Measurements from ENCODE around the gene FOXM1.

FOXM1 gene

GRCh38 chr12:2912216-2912575 lies 35.2 kb upstream of the FOXM1 start:
- Histone ChIP-seq H3K9me3 (replicated peaks; ENCODE audit: insufficient read depth, low read length) (no peaks in the 10 kb centered on the region), H3K4me3 (ENCODE audit: low read length) (no peak overlapping the region), H4K20me1 (ENCODE audit: insufficient read depth, low read length) (no peaks in the 10 kb centered on the region), H3K79me2 (ENCODE audit: low read length) (no peaks in the 10 kb centered on the region), H3K36me3 (replicated peaks; ENCODE audit: insufficient read depth, low read length) (no peaks in the 10 kb centered on the region), H3K4me1 (ENCODE audit: low read length) (no peaks in the 10 kb centered on the region), H3K9ac (ENCODE audit: low read length) (no peak overlapping the region), H3K4me2 (ENCODE audit: low read depth, low read length) (no peak overlapping the region), H3K9me2 (replicated peaks; ENCODE audit: insufficient read depth, low read length) (no peaks in the 10 kb centered on the region), H3K27ac (ENCODE audit: low read length) (no peak overlapping the region), H3F3A (ENCODE audit: insufficient read depth, low read length) (no peaks in the 10 kb centered on the region), H3K27me3 (replicated peaks; ENCODE audit: insufficient read depth, low read length) (no peaks in the 10 kb centered on the region), H2AFZ (ENCODE audit: low read length) (no peak overlapping the region)
- TF ChIP-seq EZH2phosphoT487 (IDR thresholded peaks at IDR 0.05; ENCODE audit: low read length) (no peak), EZH2 (optimal IDR thresholded peaks at IDR 0.05; ENCODE audit: low read depth, low read length) (no peak), CTCF (IDR thresholded peaks at IDR 0.05; ENCODE audit: low read length) (no peak)
- no peak for DNase-seq

- H3K9me3 ChIP-seq (replicated peaks; ENCODE audit: insufficient read depth, low read length) = no peaks in the 10 kb centered on the region
- H3K27ac ChIP-seq (ENCODE audit: low read length) = no peak overlapping the region
- no peaks in the 10 kb centered on the region for H3K36me3 ChIP-seq (replicated peaks; ENCODE audit: insufficient read depth, low read length)
- no peak for DNase-seq
- H3K9ac ChIP-seq (ENCODE audit: low read length) = no peak overlapping the region
- no peaks in the 10 kb centered on the region for H3K27me3 ChIP-seq (replicated peaks; ENCODE audit: insufficient read depth, low read length)
- TF ChIP-seq EZH2phosphoT487 (IDR thresholded peaks at IDR 0.05; ENCODE audit: low read length) (no peak), CTCF (IDR thresholded peaks at IDR 0.05; ENCODE audit: low read length) (no peak)
- H3F3A ChIP-seq (ENCODE audit: insufficient read depth, low read length) = no peaks in the 10 kb centered on the region
- no peak overlapping the region for H3K4me2 ChIP-seq (ENCODE audit: low read depth, low read length)
- H3K4me1 ChIP-seq (ENCODE audit: low read length) = no peaks in the 10 kb centered on the region
- no peak overlapping the region for H3K4me3 ChIP-seq (ENCODE audit: low read length)
- H3K79me2 ChIP-seq (ENCODE audit: low read length) = no peaks in the 10 kb centered on the region
- H4K20me1 ChIP-seq (ENCODE audit: insufficient read depth, low read length) = no peaks in the 10 kb centered on the region
- no peak overlapping the region for H2AFZ ChIP-seq (ENCODE audit: low read length)
- H3K9me2 ChIP-seq (replicated peaks; ENCODE audit: insufficient read depth, low read length) = no peaks in the 10 kb centered on the region
Measured at GRCh38 chr12:2904260-2904659, 27.3 kb upstream of the FOXM1 start.

GRCh38 chr12:2902272-2902880 lies 25.4 kb upstream of the FOXM1 start:
- Histone ChIP-seq H3K79me2 (ENCODE audit: low read length) (no peaks in the 10 kb centered on the region), H3K4me2 (ENCODE audit: low read depth, low read length) (no peak overlapping the region), H4K20me1 (ENCODE audit: insufficient read depth, low read length) (no peaks in the 10 kb centered on the region), H3K9me3 (replicated peaks; ENCODE audit: insufficient read depth, low read length) (no peaks in the 10 kb centered on the region), H3K27ac (ENCODE audit: low read length) (no peak overlapping the region), H3K9ac (ENCODE audit: low read length) (no peak overlapping the region), H3K4me1 (ENCODE audit: low read length) (no peaks in the 10 kb centered on the region), H3K27me3 (replicated peaks; ENCODE audit: insufficient read depth, low read length) (no peaks in the 10 kb centered on the region), H2AFZ (ENCODE audit: low read length) (no peak overlapping the region), H3K4me3 (ENCODE audit: low read length) (no peak overlapping the region), H3K9me2 (replicated peaks; ENCODE audit: insufficient read depth, low read length) (no peaks in the 10 kb centered on the region), H3F3A (ENCODE audit: insufficient read depth, low read length) (no peaks in the 10 kb centered on the region), H3K36me3 (replicated peaks; ENCODE audit: insufficient read depth, low read length) (no peaks in the 10 kb centered on the region)
- TF ChIP-seq EZH2 (optimal IDR thresholded peaks at IDR 0.05; ENCODE audit: low read depth, low read length) (no peak), CTCF (IDR thresholded peaks at IDR 0.05; ENCODE audit: low read length) (no peak), EZH2phosphoT487 (IDR thresholded peaks at IDR 0.05; ENCODE audit: low read length) (no peak)
- no peak for DNase-seq

All from MM.1S (cell line).